Measurements from ENCODE around the gene PCLO.

DNA sequence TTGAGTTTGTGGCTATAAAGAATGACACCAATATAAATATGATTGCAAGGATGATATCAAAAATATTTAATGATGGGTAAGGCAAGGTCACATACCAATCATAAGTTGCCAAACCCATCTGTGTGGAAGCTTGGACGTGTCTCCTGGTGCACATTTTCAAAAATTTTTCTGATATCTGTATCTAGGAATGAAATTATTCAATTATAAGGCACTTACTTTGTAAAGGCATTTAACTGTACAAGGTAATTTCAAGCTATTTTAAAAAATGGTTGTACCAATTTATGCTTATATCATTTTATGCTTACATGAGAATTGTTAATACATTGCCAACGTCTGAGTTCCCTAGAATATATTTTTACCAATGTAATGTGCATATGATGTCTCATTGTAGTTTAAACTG, 412.7 kb downstream of the PCLO start:
- no peak for TF ChIP-seq CEBPB (IDR thresholded peaks at IDR 0.05)
- TF ChIP-seq, protein P1, sequence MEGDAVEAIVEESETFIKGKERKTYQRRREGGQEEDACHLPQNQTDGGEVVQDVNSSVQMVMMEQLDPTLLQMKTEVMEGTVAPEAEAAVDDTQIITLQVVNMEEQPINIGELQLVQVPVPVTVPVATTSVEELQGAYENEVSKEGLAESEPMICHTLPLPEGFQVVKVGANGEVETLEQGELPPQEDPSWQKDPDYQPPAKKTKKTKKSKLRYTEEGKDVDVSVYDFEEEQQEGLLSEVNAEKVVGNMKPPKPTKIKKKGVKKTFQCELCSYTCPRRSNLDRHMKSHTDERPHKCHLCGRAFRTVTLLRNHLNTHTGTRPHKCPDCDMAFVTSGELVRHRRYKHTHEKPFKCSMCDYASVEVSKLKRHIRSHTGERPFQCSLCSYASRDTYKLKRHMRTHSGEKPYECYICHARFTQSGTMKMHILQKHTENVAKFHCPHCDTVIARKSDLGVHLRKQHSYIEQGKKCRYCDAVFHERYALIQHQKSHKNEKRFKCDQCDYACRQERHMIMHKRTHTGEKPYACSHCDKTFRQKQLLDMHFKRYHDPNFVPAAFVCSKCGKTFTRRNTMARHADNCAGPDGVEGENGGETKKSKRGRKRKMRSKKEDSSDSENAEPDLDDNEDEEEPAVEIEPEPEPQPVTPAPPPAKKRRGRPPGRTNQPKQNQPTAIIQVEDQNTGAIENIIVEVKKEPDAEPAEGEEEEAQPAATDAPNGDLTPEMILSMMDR (IDR thresholded peaks at IDR 0.05): no peak
- TF ChIP-seq HOXA7 (CRISPR knock-in tag; IDR thresholded peaks at IDR 0.05): no peak
- TF ChIP-seq E2F6 (IDR thresholded peaks at IDR 0.05; ENCODE audit: borderline replicate concordance, low read depth): no peak
- TF ChIP-seq NFE2L2 (conservative IDR thresholded peaks at IDR 0.05; ENCODE audit: low read length): no peak
- TF ChIP-seq, protein P2, sequence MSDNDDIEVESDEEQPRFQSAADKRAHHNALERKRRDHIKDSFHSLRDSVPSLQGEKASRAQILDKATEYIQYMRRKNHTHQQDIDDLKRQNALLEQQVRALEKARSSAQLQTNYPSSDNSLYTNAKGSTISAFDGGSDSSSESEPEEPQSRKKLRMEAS (IDR thresholded peaks at IDR 0.05): no peak
- TF ChIP-seq CHD4 (IDR thresholded peaks at IDR 0.05; ENCODE audit: borderline replicate concordance): no peak
- TF ChIP-seq MAFK (IDR thresholded peaks at IDR 0.05; ENCODE audit: partially characterized antibody): no peak

All from A549 (cell line).